ENCODE results near the gene IGF2R. TPM values are rescaled to one million over a fixed set of nuclear protein-coding genes. Genes with fewer than 3 reads are reported as not detected.
A peak's percentile ranks its signal among the peaks of the same experiment; 100 is the strongest.

IGF2R gene
- total and polyA plus RNA-seq, 9 donors = 29.3 to 116 (median 49.2) TPM

DNA sequence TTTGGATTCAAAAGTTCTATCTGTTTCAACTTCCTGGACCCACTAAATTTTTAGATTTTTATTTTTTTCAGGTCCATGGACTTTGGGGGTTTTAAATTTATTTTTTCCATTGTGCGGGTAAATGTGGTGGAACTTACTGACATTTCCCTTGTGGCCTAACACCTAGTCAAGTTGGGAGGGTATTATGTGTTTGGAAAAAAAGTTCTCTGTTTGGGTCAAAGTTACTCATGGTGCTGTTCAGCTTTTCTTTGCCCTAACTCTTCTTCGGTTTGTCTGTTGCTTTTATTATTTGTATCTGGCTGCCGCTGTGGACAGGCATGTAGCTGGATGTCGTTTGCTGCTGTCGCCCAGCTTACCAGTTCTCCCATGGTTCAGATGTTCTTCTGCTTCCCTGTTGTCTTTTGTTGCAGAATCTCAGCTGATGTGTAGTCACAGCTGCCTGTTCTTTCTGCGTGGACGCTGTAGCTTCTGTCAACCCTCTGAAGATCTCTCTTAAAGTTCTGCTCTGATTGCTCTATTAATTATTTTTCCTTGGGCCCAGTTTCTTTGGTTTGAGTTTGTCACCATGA is 7.9 kb downstream of the IGF2R start:
- no peak for DNase-seq
- Histone ChIP-seq H3K36me3 (no peaks in the 10 kb centered on the region), H3K4me3 (no peak overlapping the region), H3K9me3 (no peaks in the 10 kb centered on the region), H3K4me1 (ENCODE audit: insufficient read depth) (peaks cover 35% of the 10 kb centered on the region), H3K27me3 (no peaks in the 10 kb centered on the region), H3K27ac (peak overlapping the region in 1 of 2 donors; percentile 60)
- no peak for TF ChIP-seq POLR2A (IDR thresholded peaks at IDR 0.05)
- TF ChIP-seq, protein P1, sequence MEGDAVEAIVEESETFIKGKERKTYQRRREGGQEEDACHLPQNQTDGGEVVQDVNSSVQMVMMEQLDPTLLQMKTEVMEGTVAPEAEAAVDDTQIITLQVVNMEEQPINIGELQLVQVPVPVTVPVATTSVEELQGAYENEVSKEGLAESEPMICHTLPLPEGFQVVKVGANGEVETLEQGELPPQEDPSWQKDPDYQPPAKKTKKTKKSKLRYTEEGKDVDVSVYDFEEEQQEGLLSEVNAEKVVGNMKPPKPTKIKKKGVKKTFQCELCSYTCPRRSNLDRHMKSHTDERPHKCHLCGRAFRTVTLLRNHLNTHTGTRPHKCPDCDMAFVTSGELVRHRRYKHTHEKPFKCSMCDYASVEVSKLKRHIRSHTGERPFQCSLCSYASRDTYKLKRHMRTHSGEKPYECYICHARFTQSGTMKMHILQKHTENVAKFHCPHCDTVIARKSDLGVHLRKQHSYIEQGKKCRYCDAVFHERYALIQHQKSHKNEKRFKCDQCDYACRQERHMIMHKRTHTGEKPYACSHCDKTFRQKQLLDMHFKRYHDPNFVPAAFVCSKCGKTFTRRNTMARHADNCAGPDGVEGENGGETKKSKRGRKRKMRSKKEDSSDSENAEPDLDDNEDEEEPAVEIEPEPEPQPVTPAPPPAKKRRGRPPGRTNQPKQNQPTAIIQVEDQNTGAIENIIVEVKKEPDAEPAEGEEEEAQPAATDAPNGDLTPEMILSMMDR (IDR thresholded peaks at IDR 0.05) = no peak
- TF ChIP-seq EP300 (IDR thresholded peaks at IDR 0.05) = no peak
- 41 to 57% (median 44%) methylated on average over 7 of the region's 7 CpGs for WGBS, 3 donors
- intact Hi-C loops (cut with DNase I) = loop anchor here in 2 of 4 donors (10.0 kb wide), 2 partner anchors 48 to 58 kb away; no protein-coding TSS in a partner anchor

DNA sequence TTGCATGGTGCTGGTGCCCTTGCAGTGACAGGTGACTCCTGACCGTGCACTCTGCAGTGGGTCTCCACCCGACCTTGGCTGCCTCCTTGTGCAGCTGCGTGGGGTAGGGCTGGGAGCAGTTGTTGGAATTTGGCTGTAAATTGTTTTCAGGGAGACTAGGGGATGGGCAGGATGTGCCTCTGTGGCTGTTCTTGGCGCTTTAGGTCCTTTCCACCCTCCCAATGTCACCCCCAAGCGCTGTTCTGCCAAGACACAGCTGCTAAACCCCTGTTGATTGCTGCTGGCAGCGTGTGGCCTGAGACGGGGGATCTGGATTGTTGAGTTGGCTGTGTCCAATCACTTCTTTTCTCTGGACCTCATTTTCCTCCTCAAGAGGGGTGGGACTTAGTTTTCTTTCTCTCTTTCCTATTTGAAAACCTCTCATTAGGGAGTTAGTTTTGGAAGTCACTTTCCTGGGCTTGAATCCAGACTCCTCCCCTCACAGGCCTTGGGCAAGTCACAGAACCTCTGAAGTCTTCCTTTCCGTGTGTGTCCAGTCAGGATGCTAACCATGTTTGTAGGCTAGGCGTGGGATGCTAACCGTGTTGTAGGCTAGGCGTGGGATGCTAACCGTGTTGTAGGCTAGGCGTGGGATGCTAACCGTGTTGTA is 8.5 kb downstream of the IGF2R start:
- intact Hi-C loops (cut with DNase I) = loop anchor here in 2 of 4 donors (10.0 kb wide), 2 partner anchors 47 to 57 kb away; no protein-coding TSS in a partner anchor

DNA sequence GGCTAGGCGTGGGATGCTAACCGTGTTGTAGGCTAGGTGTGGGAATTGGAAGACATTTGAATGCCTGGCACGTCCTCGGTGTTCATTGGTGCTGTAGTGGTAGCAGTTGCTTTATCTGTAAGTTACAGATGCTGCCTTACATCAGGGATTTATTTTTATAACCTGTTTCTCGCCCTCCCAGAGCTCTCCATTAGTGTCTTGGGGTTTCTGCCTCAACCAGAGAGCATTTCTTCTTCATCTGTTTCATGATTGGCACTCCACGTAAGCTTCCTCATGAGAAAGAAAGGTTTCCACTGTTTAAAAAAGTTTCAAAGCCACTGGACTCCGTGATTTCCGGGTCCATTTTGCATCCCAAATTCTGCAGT is 9.0 kb downstream of the IGF2R start:
- Histone ChIP-seq H3K27me3 (no peaks in the 10 kb centered on the region), H3K36me3 (no peaks in the 10 kb centered on the region), H3K4me3 (no peak overlapping the region), H3K9me3 (no peaks in the 10 kb centered on the region), H3K4me1 (ENCODE audit: insufficient read depth) (peaks cover 37% of the 10 kb centered on the region), H3K27ac (peak overlapping the region in 1 of 2 donors; percentile 60)
- 42 to 51% (median 49%) methylated on average over 8 of the region's 8 CpGs for WGBS, 3 donors
- intact Hi-C loops (cut with DNase I) = loop anchor here in 2 of 4 donors (10.0 kb wide), 2 partner anchors 47 to 57 kb away; no protein-coding TSS in a partner anchor
- DNase-seq = no peak
- TF ChIP-seq EP300 (IDR thresholded peaks at IDR 0.05) (no peak), POLR2A (IDR thresholded peaks at IDR 0.05) (no peak)
- TF ChIP-seq, protein P1 (IDR thresholded peaks at IDR 0.05) = no peak

More for the DNA sequence above, 8.5 kb downstream of the IGF2R start:
- TF ChIP-seq EP300 (IDR thresholded peaks at IDR 0.05) (no peak), POLR2A (IDR thresholded peaks at IDR 0.05) (no peak)
- TF ChIP-seq, protein P1 (IDR thresholded peaks at IDR 0.05) = no peak
- Histone ChIP-seq H3K27me3 (no peaks in the 10 kb centered on the region), H3K27ac (peak overlapping the region in 1 of 2 donors; percentile 60), H3K9me3 (no peaks in the 10 kb centered on the region), H3K4me1 (ENCODE audit: insufficient read depth) (peaks cover 41% of the 10 kb centered on the region), H3K4me3 (no peak overlapping the region), H3K36me3 (no peaks in the 10 kb centered on the region)
- WGBS, 3 donors = 8 to 13% (median 10%) methylated on average over 14 of the region's 14 CpGs
- DNase-seq = peak; percentile 59 to 85 (median 69)

DNA sequence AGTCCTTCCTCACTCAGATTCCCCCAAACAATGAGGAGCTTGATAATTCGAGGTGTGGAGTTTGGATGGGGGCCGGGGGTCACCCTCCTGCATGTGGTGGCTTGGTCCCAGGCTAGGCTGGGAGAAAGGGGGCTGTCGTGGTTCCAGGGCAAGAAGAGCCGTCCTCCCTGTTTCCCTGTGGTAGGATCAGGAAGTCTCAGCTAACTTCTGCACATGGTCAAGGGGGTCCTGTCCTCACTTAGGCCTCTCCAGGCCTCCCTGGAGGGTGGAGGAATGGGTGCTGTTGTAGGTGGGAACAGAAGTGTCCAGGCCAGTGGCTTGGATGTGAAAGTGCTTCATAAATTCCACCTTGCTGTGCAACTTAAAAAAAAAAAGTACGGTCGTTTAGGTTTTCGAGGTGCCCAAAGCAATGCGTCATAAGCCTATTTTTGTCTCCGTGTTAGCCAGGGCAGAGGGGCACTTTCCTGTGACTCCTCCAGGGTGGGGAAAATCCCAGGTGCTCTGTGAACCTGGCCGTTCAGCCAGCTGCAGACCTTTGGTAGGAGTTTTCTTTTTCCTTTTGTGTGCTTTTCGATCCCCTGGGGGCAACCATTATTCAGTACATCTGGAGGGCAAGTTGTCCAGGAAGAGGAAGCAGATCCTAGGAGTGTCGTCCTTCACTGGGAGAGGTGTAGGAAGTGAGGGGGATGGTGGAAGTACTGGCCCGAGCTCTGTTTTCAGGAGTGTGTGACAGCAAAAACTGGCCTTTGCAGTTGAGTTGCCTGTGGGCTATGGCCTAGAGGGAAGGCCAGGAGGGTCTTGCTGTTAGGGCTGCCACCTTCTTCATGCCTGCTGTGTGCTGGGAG is 9.6 kb downstream of the IGF2R start:
- Histone ChIP-seq H3K27ac (peak overlapping the region in 1 of 2 donors; percentile 60), H3K27me3 (no peaks in the 10 kb centered on the region), H3K36me3 (no peaks in the 10 kb centered on the region), H3K4me3 (no peak overlapping the region), H3K4me1 (ENCODE audit: insufficient read depth) (peaks cover 39% of the 10 kb centered on the region), H3K9me3 (no peaks in the 10 kb centered on the region)
- TF ChIP-seq, protein P1 (IDR thresholded peaks at IDR 0.05) = no peak
- TF ChIP-seq POLR2A (IDR thresholded peaks at IDR 0.05) (no peak), EP300 (IDR thresholded peaks at IDR 0.05) (no peak)
- no peak for DNase-seq
- intact Hi-C loops (cut with DNase I) = loop anchor here in 2 of 4 donors (10.0 kb wide), 2 partner anchors 46 to 56 kb away; no protein-coding TSS in a partner anchor
- WGBS, 3 donors = 73 to 78% (median 76%) methylated on average over 13 of the region's 13 CpGs
